Upper lobe of left lung (tissue), 4 donors: ENCODE data around the gene EHMT1.
"Not testable (repeated sequence)": the region's sequence is repeated elsewhere in the genome, so short reads cannot be mapped to it uniquely, and the experiment has no call there.

Experiments used
- EP300 ChIP-seq, 4 donors: sonication (generic); formaldehyde crosslinking; IDR thresholded peaks; one replicate each; pipeline ENCODE4 v1.5.1; 2017; ENCODE audit warnings: antibody characterized with exemption in 4 of 4, control low read depth in 2 of 4
- POLR2A ChIP-seq, 4 donors: fragments of 450-650 bp; IDR thresholded peaks; one replicate each; pipeline ENCODE4 v1.5.1; 2016 to 2017; ENCODE audit warnings: antibody characterized with exemption in 4 of 4, mild to moderate bottlenecking in 2 of 4
- POLR2AphosphoS5 ChIP-seq, 2 donors: sonication (generic); formaldehyde crosslinking; IDR thresholded peaks; one replicate each; pipeline ENCODE4 v1.5.1; 2017; ENCODE audit warnings: antibody characterized with exemption in 2 of 2
- TF ChIP-seq, protein P1 (sequence below), 6 experiments: fragments of 450-650 bp in 4 of 6; fragments of 200-600 bp in 2 of 6; sonication (generic) in 2 of 6; IDR thresholded peaks; one replicate each; pipeline ENCODE4 v1.5.1; 2016 to 2019; ENCODE audit warnings: antibody characterized with exemption in 6 of 6

DNA sequence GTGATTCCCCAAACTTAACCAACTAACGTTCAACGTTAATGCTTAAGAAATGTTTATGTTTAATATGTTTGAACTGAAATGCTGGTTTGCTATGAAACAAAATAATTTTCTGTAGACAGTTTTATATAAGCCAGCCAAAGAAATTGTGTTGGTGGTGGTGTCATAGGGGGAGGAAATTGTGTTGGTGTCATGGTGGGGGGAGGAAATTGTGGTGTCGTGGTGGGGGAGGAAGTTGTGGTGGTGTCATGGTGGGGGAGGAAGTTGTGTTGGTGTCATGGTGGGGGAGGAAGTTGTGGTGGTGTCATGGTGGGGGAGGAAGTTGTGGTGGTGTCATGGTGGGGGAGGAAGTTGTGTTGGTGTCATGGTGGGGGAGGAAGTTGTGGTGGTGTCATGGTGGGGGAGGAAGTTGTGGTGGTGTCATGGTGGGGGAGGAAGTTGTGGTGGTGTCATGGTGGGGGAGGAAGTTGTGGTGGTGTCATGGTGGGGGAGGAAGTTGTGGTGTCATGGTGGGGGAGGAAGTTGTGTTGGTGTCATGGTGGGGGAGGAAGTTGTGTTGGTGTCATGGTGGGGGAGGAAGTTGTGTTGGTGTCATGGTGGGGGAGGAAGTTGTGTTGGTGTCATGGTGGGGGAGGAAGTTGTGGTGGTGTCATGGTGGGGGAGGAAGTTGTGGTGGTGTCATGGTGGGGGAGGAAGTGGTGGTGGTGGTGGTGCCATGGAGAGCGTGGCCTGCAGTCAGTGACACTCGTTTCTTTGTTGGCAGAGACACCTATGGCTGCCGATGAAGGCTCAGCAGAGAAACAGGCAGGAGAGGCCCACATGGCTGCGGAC, 97.3 kb downstream of the EHMT1 start:
- TF ChIP-seq EP300, POLR2AphosphoS5, POLR2A (IDR thresholded peaks at IDR 0.05): not testable (repeated sequence)
- TF ChIP-seq, protein P1, sequence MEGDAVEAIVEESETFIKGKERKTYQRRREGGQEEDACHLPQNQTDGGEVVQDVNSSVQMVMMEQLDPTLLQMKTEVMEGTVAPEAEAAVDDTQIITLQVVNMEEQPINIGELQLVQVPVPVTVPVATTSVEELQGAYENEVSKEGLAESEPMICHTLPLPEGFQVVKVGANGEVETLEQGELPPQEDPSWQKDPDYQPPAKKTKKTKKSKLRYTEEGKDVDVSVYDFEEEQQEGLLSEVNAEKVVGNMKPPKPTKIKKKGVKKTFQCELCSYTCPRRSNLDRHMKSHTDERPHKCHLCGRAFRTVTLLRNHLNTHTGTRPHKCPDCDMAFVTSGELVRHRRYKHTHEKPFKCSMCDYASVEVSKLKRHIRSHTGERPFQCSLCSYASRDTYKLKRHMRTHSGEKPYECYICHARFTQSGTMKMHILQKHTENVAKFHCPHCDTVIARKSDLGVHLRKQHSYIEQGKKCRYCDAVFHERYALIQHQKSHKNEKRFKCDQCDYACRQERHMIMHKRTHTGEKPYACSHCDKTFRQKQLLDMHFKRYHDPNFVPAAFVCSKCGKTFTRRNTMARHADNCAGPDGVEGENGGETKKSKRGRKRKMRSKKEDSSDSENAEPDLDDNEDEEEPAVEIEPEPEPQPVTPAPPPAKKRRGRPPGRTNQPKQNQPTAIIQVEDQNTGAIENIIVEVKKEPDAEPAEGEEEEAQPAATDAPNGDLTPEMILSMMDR (IDR thresholded peaks at IDR 0.05): not testable (repeated sequence)
